Stimulated activated CD8-positive, alpha-beta memory T cell treated with anti-CD3 and anti-CD28 coated beads, Interleukin-7, amount 100 ng/mL, for 4 hours (primary cell): ENCODE results near the gene AFF3.

Experiments used
- DNase-seq, 2 donors: peaks; one replicate each; pipeline ENCODE4 v3.0.0-alpha.2; 2020; ENCODE audit warnings: low read depth in 2 of 2

AFF3 gene

GRCh38 chr2:99700482-99701398, 441.6 kb downstream of the AFF3 start:
- DNase-seq, result no peak

DNA sequence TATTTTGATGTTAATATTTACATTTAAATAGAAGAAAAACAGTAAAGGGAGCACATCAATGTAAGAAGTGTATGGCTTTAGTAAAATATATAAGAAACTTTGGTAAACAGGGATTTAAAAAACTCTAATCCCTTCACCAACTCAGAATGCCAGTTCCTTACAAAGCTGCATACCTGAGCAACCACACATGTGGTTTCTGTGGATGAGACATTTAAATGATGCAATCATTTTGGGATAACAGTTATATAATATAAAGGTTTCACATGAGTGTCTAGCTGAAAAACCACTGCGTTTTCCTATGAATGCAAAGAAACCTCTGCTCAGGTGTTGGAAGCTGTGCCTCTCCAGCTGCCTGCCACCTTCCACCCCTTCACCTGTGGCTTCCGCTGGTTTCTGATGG, 443.5 kb downstream of the AFF3 start:
- no peak for DNase-seq

DNA sequence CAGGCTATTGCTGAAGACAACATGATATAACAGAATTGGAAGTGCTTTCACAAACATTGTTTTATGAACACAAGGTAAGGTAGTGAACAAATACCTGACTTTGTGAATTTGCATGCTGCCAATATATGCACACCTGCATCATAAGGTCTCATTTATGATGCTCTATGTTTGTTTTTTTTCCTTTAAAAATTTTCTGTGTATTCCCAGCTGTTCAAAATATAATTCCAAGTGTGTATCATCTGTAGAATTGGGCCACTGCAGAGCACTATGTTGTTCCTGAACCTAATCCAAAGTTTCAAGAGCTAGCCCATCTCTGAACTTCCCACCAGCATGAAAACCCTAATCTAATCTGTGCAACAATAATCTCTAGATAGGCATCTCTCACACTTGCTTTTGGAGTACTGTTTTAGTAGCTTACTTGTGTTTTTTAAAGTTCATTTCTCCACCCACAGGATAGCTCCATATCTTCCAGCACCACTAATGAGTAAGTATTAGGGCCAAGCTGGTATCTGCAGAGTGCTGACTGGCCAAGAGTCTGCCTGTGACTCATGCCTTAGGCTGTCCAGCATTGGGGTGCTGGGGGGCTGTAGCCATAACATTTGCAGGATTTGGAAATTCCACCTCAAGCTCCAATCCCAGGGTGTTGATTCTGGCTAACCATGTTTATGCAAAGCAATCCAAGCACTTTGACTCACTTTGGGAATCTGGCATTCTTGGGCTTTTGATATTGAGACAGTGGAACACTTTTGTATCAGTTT, 444.4 kb downstream of the AFF3 start:
- no peak for DNase-seq

GRCh38 chr2:99695944-99696253, 446.5 kb downstream of the AFF3 start:
- DNase-seq, result no peak

GRCh38 chr2:99695130-99695943, 447.1 kb downstream of the AFF3 start:
- DNase-seq, result no peak

DNA sequence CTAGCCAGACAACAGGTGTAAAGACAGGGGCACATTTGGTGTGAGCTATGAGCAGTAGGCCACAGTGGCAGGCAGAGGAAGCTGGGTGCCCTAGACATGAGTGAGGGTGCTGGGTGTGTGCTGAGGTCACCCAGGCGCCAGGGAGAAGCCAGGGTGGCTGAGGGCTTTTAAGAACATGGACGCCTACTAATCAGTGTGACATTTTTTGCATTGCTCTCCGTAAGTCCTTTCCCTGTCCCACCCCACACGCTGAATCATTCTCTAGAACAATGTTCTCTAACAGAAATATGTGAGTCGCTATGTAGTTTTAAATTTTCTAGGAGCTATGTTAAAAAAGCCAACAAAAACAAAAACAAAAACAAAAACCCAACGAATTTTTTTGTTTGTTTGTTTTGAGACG, 448.1 kb downstream of the AFF3 start:
- DNase-seq, result no peak

DNA sequence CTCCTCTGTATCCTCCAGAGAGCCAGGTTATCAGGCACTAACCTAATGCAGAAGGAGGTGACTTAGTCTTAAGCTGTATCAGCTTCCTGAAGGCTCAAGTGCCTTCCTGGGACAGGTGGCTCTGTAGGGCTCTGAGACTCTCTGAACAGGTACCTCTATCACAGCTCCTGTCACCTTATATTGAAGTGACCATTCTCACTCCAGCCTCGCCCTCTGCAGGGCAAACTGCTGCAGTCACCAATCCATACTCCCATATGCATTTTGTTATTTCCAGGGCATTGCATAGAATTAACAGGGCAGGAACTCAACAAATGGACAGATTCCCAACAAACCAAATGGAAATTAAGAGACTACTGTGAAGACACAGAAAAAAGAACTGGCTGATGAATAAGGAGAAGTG, 449.6 kb downstream of the AFF3 start:
- no peak for DNase-seq

DNA sequence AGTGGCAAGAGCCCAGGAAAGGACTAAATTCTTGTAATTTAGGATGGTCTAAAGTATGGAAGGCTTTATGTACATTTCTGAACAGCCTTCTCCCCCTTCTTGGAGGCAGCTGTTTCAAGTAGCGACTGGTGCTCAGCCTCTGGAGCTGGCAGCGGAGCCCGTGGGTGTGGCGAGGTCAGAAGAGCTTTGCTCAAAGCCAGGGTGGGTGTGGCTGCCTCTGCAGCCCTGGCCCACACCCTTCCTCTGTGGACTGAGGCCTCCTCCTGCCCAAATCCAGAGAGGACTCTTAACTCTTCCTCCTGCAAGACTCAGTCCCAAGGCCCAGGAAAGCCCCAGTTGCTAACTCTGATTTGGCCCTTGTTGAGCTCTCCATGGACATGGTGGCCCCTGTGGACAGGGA, 450.5 kb downstream of the AFF3 start:
- no peak for DNase-seq

DNA sequence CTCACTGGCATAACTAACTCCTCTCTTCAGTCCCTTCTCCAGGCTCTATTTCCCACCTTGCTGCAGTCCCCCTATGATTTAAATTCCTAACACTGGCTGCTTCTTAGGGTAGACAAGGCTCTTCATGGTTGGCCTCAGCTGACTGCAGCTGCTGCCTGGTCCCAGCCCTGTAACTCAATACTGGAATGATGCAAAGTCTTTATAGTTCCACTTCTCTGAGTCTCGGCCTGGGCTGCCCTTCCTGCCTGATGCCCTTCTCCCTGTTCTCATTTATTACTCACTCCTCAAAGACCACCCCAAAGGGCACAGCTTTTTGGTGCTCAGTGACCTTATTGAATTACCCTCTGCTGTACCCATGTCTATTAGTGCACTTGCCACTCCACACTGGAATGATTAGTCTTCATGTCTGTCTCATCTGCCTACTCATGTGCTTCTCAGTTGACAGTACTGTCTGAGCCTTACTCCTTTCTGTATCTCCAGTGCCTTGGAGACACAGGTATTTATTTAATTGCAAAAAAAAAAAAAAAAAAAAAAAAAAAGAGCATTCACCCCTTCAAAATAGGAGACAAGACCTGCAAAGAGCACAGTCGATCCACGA, 453.1 kb downstream of the AFF3 start:
- no peak for DNase-seq

DNA sequence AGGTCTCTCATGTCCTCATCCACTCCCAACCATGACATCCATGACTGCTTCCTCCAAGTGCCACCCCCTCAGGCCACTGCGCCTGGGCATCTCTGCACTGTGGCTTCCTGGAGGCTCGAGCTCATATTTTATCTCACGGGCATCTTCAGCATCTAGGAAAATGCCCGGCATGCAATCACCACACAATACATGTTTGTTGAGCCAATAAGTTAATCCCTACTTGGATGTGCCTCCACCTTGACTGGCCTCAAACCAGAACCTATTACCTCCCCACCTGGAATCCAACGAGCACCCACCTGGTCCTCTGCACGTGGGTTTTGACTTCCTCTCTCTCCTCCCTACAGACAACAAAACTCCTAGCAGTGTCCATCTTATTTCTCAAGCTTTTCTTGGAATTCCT, 453.7 kb downstream of the AFF3 start:
- no peak for DNase-seq

- no peak for DNase-seq
Observed at GRCh38 chr2:99682275-99683060, 459.9 kb downstream of the AFF3 start.

GRCh38 chr2:99680946-99681345, 461.4 kb downstream of the AFF3 start:
- no peak for DNase-seq

DNA sequence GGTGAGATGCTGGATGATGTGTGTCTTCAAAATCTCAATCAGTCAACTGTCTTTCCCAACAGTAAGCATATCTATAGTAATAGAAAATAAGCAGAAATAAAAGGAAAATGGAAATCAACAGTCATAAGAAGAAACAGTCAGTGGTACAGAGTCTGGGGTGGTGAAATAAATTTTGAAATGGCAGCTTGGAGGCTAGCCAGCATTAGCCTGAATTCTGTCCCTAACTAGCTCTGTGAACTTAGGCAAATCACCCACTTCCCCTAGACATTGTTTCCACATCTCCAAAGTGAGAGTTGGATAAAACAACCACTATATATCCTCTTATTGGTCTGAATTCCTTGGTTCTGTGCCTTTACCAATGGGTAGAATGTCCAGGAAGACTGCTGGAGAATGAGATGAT, 462.9 kb downstream of the AFF3 start:
- DNase-seq, result no peak

DNA sequence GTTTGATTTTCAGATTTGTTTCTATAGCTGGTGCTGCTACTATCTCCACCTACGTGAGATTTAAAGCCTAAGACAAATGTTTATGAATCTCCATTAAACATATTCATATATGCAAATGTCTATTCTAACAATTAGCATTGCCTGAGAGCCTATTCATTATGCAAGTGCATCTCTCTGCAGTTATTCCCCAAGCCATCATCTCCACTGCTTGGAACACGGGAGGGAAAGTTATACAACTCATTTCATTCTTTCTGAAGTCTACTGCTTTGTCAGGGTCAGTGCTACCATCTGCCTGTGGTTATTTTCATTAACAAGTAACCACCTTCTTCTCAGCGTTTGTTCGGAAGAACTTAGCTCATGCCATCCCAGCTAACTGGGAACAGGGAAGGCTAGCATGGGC, 463.8 kb downstream of the AFF3 start:
- no peak for DNase-seq

DNA sequence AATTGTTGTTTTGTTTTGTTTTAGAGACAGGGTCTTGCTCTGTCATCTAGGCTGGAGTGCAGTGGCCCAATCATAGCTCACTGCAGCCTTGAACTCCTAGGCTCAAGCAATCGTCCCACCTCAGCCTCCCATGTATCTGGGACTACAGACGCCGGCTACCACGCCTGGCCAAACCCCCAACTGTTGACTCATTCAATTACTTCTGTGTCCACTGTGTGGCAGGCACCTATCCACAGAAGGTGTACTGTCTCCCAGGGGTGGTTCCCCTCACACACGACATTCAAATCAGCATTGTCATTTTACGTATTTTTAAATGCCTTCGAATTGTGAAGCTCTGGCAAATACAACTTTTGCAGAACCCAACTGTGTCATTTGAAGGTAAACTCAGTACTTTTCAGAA, 464.6 kb downstream of the AFF3 start:
- no peak for DNase-seq

GRCh38 chr2:99675130-99675661, 467.2 kb downstream of the AFF3 start:
- no peak for DNase-seq

DNA sequence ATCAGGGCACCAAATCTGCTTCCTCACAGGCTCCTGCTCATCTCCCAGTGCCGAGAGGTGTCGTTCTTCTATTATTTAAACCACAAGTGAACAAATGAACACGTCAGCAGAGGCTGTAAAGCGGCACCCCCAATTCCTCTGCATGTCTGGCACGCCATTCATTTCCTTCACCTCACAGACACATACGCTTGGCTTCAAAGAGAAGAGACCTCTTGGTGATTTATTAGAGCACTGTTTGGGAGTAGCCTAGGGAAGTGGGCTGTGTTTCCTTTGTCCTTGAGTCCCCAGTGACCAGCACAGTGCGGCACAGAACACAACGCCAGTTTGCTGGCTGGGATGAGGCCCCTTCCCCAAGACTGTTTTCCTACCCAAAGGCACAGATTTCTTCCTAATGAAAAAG, 468.3 kb downstream of the AFF3 start:
- no peak for DNase-seq

GRCh38 chr2:99672766-99673350, 469.5 kb downstream of the AFF3 start:
- DNase-seq, result no peak

DNA sequence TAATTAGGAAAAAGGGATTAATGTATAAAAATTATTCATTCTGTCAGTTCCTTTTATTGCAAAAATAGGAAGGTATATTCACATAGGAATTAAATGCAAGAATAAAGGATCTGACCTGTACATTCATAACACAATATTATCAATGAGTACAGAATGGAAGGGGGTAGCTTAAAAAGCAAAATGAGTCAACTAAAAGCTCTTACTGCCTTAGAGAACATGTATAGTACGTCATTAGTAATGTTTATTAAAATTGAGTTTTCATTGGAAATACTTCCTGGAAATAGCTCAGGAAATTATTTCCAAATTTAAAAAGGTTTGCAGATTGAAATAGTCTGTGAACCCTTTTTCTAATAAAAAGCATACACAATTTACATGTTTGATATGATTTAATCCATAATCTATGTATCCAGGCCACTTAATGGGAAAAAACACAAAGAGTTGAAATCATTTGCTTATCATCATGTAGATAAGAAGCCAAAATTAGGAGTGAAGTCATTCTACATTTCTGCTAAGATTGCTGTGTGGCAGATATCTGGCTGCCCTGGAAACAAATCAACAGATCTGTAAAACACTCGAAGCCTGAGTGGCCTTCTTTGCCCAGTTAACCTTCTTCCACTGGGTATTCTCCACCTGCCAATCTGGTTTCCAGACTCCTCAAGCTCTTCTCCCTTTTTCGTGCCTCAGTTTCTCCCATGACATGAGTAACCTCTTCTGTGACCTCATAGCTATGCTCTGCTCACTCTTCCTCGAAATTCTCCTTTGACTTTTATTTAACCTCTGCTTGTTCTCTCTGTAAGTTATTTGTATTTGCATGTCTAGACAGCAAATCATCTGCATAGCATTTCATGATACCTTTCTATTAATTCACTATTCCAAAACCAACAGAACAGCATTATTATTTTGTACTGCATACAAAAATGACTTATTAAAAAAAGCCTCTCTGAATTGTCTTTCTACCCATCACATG, 471.3 kb downstream of the AFF3 start:
- no peak for DNase-seq
